ENCODE results near the gene BCS1L. TPM values are rescaled to one million over a fixed set of nuclear protein-coding genes. Genes with fewer than 3 reads are reported as not detected.

BCS1L gene
- total RNA-seq, 3 donors from 2014 or later (not counting 1 experiment from before 2014, with no cell fraction given), result 20.1 to 30.9 (median 20.5) TPM

DNA sequence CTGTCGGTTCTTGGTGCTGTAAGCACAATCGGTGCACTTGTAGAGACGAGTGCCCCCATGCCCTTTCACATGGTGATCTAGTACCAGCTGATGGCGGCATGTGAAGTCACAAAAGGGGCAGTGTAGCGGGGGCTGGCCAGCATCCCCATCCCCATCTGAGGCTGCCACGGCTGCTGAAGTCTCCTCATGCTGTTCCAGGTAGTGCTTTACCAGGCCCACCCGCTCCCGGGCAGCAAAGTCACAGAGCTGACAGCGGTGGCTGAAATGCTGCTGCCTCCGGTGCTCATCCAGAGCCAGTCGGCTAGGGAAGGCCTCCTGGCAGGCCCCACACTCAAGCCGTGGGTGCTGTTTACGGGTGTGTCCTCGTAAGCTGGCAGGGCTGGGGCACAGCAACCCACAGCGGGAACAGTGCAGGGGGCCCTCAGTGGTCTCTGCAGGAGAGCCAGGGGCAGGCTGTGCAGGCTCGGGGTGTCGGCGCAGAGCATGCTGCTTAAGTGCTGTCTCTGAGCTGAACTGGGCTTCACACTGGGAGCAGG is 17.3 kb upstream of the BCS1L start:
- 97% methylated on average over 18 of the region's 18 CpGs for WGBS (ENCODE audit: insufficient coverage)
- H3K9me3 Mint-ChIP-seq, result no peaks in the 10 kb centered on the region
- H3K4me3 ChIP-seq (ENCODE audit: low read length), result no peak overlapping the region
- no peaks in the 10 kb centered on the region for H3K4me1 ChIP-seq (ENCODE audit: control insufficient read depth, insufficient read depth, low read length)
- H3K4me3 Mint-ChIP-seq, result no peak overlapping the region
- H3K27ac Mint-ChIP-seq, result no peak overlapping the region
- ATAC-seq, result no peak
- peaks cover 10% of the 10 kb centered on the region for H3K36me3 Mint-ChIP-seq
- peaks cover 84% of the 10 kb centered on the region for H3K36me3 ChIP-seq (ENCODE audit: control insufficient read depth, insufficient read depth, low read length)
- intact Hi-C loops (cut with micrococcal nuclease), result no loop called here
- DNase-seq, result no peak
- H3K9me3 ChIP-seq (ENCODE audit: control insufficient read depth, insufficient read depth, low read length), result no peaks in the 10 kb centered on the region
- no peak overlapping the region for H3K27ac ChIP-seq (ENCODE audit: low read length)
- H3K27me3 ChIP-seq (ENCODE audit: control insufficient read depth, insufficient read depth, low read length), result no peaks in the 10 kb centered on the region
- no peaks in the 10 kb centered on the region for H3K4me1 Mint-ChIP-seq
- TF ChIP-seq CTCF (IDR thresholded peaks at IDR 0.05), result no peak
- no peaks in the 10 kb centered on the region for H3K27me3 Mint-ChIP-seq (ENCODE audit: low read depth in 2 of 2)

GRCh38 chr2:218642786-218643185 is 16.7 kb upstream of the BCS1L start:
- H3K4me3 ChIP-seq (ENCODE audit: low read length), result no peak overlapping the region
- intact Hi-C loops (cut with micrococcal nuclease), result no loop called here
- H3K4me3 Mint-ChIP-seq, result no peak overlapping the region
- no peaks in the 10 kb centered on the region for H3K4me1 ChIP-seq (ENCODE audit: control insufficient read depth, insufficient read depth, low read length)
- H3K27ac ChIP-seq (ENCODE audit: low read length), result no peak overlapping the region
- WGBS (ENCODE audit: insufficient coverage), result 96% methylated on average over 17 of the region's 17 CpGs
- H3K27me3 Mint-ChIP-seq (ENCODE audit: low read depth in 2 of 2), result no peaks in the 10 kb centered on the region
- ATAC-seq (no peak), DNase-seq (no peak)
- peaks cover 83% of the 10 kb centered on the region for H3K36me3 ChIP-seq (ENCODE audit: control insufficient read depth, insufficient read depth, low read length)
- no peak for TF ChIP-seq CTCF (IDR thresholded peaks at IDR 0.05)
- H3K9me3 ChIP-seq (ENCODE audit: control insufficient read depth, insufficient read depth, low read length), result no peaks in the 10 kb centered on the region
- no peaks in the 10 kb centered on the region for H3K9me3 Mint-ChIP-seq
- peaks cover under 1 to 2% of the 10 kb centered on the region in 2 donors for H3K4me1 Mint-ChIP-seq
- H3K27ac Mint-ChIP-seq, result no peak overlapping the region
- peaks cover 4% of the 10 kb centered on the region for H3K36me3 Mint-ChIP-seq
- H3K27me3 ChIP-seq (ENCODE audit: control insufficient read depth, insufficient read depth, low read length), result no peaks in the 10 kb centered on the region

- Mint-ChIP-seq H3K36me3 (no peaks in the 10 kb centered on the region), H3K9me3 (no peaks in the 10 kb centered on the region), H3K4me3 (no peak overlapping the region), H3K4me1 (peaks cover 10 to 12% of the 10 kb centered on the region in 2 donors), H3K27ac (no peak overlapping the region), H3K27me3 (ENCODE audit: low read depth in 2 of 2) (no peaks in the 10 kb centered on the region)
- Histone ChIP-seq H3K9me3 (ENCODE audit: control insufficient read depth, insufficient read depth, low read length) (no peaks in the 10 kb centered on the region), H3K4me1 (ENCODE audit: control insufficient read depth, insufficient read depth, low read length) (no peaks in the 10 kb centered on the region), H3K36me3 (ENCODE audit: control insufficient read depth, insufficient read depth, low read length) (peaks cover 83% of the 10 kb centered on the region), H3K27me3 (ENCODE audit: control insufficient read depth, insufficient read depth, low read length) (no peaks in the 10 kb centered on the region), H3K27ac (ENCODE audit: low read length) (no peak overlapping the region), H3K4me3 (ENCODE audit: low read length) (no peak overlapping the region)
- no peak for DNase-seq
- no peak for TF ChIP-seq CTCF (IDR thresholded peaks at IDR 0.05)
- no peak for ATAC-seq
- 96% methylated on average over 10 of the region's 10 CpGs for WGBS (ENCODE audit: insufficient coverage)
- intact Hi-C loops (cut with micrococcal nuclease), result no loop called here
Observed at GRCh38 chr2:218643751-218644310, 15.7 kb upstream of the BCS1L start.

- H3K4me1 Mint-ChIP-seq, result peaks cover 10 to 12% of the 10 kb centered on the region in 2 donors
- Histone ChIP-seq H3K9me3 (ENCODE audit: control insufficient read depth, insufficient read depth, low read length) (no peaks in the 10 kb centered on the region), H3K27ac (ENCODE audit: low read length) (no peak overlapping the region), H3K27me3 (ENCODE audit: control insufficient read depth, insufficient read depth, low read length) (no peaks in the 10 kb centered on the region), H3K4me3 (ENCODE audit: low read length) (no peak overlapping the region), H3K36me3 (ENCODE audit: control insufficient read depth, insufficient read depth, low read length) (peaks cover 86% of the 10 kb centered on the region), H3K4me1 (ENCODE audit: control insufficient read depth, insufficient read depth, low read length) (no peaks in the 10 kb centered on the region)
- intact Hi-C loops (cut with micrococcal nuclease), result no loop called here
- peaks cover 2% of the 10 kb centered on the region for H3K36me3 Mint-ChIP-seq
- ATAC-seq (no peak), DNase-seq (no peak)
- TF ChIP-seq CTCF (IDR thresholded peaks at IDR 0.05), result no peak
- no peak overlapping the region for H3K4me3 Mint-ChIP-seq
- H3K27ac Mint-ChIP-seq, result no peak overlapping the region
- H3K9me3 Mint-ChIP-seq, result no peaks in the 10 kb centered on the region
- H3K27me3 Mint-ChIP-seq (ENCODE audit: low read depth in 2 of 2), result no peaks in the 10 kb centered on the region
- 94% methylated on average over 11 of the region's 11 CpGs for WGBS (ENCODE audit: insufficient coverage)
Observed at GRCh38 chr2:218644721-218645120, 14.8 kb upstream of the BCS1L start.
